GM18502 (cell line): ENCODE results near the gene MVP.
"Not testable (repeated sequence)": the region's sequence is repeated elsewhere in the genome, so short reads cannot be mapped to it uniquely, and the experiment has no call there.

ENCODE experiments used
- ATAC-seq: cut with Tn5 transposase; IDR thresholded peaks from one replicate; pipeline ENCODE4 v1.9.1; 2021; ENCODE audit warnings: mild to moderate bottlenecking; ENCODE audit not compliant: unreplicated experiment, poor library complexity

The MVP gene

DNA sequence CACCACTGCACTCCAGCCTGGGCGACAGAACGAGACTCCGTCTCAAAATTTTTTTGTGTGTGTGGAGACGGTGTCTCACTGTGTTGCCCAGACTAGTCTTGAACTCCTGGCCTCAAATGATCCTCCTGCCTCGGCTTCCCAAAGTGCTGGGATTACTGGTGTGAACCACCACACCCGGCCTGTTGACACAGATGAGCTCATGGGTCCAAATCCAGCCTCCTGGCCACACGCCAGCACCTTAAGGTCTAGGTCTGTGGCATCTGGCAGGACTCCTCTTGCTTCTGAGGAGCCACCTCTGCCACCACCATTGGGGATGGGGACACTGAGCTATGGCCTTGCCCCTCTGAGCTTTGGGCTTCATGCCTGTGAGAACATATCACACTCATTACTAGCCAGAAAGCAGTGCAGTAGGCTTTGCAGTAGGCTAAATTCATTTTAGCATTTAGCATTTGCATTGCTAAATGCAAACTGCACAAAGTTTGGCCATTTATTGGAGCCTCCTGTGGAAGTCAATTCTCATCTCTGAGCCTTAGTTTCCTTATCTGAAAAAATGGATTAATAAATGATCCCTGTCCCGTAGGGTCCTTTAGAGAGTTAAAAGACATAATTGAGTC lies 48.2 kb downstream of the MVP start:
- no peak for ATAC-seq

DNA sequence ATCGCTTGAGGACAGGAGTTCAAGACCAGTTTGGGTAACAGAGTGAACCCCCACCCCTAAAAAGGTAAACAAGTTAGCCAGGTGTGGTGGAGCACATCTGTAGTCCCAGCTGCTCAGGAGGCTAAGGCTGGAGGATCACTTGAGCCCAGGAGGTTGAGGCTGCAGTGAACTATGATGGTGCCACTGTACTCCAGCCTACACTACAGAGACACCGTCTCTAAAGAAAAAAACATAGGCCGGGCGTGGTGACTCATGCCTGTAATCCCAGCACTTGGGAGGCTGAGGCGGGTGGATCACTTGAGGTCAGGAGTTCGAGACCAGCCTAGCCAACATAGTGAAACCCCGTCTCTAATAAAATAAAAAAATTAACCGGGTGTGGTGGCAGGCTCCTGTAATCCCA lies 48.8 kb downstream of the MVP start:
- not testable (repeated sequence) for ATAC-seq

DNA sequence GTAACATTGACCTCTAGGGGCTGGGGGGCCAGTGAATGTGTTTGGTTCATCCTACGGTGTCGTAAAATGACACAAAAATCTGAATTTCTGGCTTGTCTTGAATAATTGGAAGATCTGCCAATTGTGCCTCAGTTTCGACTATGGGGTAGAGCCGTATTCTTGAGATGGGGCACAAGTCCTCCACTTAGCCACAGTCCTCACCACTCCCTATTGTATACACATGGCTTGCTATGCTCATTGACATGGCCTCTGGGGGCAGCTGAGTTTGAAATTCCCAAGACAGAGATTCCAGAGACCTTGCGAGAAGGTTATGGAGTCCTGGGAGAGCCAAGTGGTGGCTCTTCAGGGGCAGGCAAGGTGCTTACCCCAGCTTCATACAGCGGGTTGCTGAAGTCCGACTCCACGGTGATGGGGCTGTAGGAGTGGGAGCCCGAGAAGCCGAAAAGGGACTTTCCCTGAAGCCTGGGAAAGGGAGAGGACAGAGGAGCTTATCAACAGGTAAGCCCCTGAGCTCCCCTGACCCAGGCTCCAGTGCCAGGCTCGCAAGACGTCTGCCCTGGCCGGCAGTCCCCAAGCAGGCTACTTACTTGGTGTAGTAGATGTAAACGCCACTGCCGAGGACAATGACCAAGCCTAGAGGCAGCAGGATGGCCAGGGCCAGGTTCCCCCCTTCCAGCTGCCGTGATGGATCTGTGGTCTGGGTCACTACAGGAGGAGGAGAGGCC lies 51.7 kb downstream of the MVP start:
- ATAC-seq, result no peak

DNA sequence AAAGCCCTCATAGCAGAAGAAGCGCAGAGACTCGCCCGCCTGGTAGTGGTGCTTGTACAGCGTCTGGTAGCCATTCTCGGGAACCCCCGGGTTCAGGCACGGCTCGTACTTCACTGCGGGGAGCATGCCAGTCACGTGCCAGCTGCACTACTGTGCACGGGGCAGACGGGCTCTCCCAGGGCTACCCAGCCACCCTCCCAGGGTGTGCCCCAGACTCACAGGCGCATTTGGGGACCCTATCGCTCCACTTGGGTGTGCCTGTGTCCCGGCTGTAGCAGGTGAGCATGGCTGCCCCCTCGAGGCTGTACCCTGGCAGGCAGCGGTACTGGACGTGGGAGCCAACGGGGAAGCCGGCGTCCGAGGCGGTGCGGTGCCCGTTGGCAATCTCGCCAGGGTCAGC lies 53.1 kb downstream of the MVP start:
- ATAC-seq, result no peak

DNA sequence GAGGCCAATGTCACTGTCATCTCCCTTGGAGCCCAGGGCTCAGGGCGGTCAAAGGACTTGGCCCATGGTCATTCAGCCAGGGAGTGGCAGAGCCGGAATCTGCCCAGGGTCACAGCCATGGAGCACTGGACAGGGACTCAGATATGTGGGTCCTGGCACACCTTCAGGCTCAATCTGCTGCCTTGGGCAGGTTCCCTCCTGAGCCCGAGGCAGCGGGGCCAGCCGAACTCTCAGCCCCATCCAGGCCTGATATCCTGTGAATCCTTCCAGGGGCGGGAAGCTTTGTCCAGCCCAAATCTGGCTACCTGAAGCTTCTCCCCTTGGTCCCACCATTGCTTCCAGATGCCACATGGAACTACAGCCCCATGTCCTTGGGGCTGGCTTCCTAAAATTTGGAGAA lies 54.9 kb downstream of the MVP start:
- no peak for ATAC-seq

DNA sequence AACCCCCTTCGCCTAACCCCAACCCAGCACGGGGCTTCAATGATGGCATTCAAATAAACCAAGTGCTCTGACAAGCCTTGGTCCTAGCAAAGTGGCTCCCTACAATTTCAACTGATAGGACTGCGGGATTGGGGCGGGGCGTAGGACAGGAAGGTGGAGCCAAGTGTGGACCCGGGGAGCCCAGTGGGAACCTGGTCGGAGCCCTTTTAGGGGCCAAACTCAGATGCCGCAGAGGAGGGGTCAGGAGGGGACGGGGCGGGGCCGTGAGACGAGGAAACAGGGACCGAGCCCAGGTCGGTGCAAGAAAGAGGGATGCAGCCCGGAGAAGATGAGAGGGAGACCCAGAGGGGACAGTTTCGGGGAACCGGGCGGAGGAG lies 55.9 kb downstream of the MVP start:
- ATAC-seq, result no peak

DNA sequence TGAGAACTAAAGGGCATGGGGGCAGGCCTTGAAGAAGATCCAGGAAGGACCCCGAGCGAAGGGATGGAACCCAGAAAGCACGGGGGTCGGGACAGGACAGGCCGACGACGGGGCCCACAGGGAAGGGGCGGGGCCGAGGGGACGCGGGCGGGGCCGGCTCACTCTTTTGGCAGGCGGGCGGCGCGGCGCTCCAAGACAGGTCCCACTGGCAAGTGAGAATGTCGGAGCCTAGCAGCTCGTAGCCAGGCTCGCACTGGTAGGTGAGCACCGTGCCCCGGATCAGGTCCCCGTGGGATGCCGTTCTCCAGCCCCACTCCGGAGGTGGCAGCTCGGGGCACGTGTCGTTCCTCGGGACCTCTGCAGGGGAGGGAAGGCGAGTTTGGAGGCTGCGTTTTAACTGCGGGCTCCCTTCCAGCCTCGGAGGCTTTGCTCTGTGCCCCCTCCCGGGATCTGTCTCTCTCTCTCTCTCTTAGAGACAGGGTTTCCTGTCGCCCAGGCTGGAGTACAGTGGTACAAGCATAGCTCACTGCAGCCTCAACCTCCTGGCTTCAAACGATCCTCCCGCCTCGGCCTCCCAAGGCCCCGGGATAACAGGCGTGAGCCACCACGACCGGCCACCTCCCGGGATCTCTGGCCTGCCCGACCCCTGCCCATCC lies 56.5 kb downstream of the MVP start:
- ATAC-seq, result no peak

DNA sequence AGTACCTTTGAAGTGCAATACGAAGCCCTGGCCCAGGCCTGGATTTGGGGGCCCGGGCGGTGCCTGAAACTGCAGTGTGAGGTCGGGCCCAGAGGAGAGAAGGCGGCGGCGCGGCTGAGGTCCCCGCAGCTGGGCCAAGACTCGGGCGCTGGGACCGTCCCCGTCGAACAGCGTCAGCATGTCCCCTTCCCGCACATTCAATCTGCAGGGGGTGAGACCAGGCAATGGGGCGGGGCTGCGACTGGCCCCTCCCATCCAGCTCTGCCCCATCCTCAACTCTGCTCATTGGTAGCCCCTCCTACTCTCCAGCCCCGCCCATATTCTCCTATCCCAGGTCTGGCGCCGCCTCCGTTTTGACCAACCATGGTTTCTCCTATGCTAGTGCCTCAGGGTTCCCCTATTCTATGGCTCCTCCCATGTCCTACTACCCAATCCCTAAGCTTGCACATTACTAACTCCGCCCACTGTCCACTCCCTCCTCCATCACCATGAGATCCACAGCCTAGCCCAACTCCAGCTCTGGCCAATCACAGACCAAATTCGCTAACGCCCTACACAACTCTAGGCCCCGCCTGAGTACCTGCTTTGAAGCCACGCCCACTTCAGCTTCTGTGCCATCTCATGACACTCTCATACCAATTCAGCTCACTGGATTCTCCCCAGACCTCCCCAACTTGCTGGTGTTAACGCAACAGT lies 57.2 kb downstream of the MVP start:
- no peak for ATAC-seq

DNA sequence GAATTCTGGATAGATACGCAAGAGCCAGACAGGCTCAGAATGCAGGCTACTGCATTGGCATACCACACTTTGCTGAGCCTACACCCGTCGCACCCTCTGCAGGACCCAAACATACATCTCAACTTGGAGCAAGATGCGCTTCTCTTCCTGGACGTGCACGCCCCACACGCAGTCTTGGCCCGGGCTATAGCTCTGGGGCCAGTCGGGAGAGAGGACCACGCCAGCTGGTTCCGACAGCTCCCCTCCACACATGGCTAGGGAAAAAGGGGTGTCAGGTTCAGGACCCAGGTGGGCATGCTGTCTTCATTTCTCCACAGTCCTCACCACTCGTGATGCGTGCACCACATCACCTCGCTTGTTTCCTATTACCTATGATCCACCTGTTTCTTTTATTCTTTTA lies 57.9 kb downstream of the MVP start:
- ATAC-seq, result no peak

DNA sequence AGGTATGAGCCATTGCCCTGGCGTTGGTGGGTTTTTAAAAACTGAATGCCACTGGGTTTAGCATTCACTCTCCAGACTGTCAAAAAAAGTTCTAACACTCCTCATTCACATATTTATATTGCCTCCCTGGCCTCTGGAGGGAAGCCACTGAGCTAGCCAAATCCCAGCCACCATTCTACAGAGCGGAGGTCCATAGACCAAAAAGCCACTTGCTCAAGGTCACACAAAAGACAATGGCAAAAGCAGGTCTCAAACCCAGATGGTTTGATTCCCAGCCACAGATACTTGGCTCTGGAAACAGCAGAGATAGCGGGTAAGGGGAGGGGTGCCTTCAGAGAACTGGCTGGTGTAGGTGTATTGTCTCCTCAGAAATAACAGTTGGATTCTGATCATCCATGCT lies 60.8 kb downstream of the MVP start:
- ATAC-seq, result no peak

DNA sequence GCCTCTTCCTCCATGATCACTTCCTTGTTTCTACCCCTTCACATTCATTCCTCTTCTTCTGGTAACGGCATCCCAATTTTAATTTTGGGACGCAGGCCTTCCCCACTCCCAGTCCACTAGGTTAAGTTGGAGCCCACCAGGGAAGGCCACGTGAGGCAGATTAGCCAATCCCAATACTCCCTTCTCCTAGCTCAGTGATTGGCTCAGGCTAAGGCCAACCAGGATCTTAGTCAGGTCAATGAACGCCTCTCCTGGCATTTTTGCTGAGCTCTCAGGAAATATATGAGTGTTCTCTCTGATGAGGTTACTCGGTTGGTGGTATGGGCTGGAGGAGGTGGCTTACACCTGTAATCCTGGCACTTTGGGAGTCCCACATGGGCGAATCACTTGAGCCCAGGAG lies 63.7 kb downstream of the MVP start:
- ATAC-seq, result no peak

DNA sequence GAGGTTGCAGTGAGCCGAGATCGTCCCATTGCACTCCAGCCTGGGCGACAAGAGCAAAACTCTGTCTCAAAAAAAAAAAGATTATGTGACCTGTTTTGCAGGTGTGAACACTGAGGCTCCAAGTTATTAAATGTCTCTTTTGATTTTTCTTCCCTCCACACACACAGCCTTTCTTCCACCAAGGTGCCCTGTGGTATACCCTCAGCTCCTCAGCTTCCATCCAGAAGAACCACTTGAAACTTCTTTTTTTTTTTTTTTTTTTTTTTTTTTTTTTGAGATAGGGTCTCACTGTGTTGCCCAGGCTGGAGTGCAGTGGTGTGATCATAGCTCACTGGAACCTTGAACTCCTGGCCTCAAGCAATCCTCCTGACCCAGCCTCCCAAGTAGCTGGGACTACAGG lies 69.1 kb downstream of the MVP start:
- ATAC-seq, result not testable (repeated sequence)

DNA sequence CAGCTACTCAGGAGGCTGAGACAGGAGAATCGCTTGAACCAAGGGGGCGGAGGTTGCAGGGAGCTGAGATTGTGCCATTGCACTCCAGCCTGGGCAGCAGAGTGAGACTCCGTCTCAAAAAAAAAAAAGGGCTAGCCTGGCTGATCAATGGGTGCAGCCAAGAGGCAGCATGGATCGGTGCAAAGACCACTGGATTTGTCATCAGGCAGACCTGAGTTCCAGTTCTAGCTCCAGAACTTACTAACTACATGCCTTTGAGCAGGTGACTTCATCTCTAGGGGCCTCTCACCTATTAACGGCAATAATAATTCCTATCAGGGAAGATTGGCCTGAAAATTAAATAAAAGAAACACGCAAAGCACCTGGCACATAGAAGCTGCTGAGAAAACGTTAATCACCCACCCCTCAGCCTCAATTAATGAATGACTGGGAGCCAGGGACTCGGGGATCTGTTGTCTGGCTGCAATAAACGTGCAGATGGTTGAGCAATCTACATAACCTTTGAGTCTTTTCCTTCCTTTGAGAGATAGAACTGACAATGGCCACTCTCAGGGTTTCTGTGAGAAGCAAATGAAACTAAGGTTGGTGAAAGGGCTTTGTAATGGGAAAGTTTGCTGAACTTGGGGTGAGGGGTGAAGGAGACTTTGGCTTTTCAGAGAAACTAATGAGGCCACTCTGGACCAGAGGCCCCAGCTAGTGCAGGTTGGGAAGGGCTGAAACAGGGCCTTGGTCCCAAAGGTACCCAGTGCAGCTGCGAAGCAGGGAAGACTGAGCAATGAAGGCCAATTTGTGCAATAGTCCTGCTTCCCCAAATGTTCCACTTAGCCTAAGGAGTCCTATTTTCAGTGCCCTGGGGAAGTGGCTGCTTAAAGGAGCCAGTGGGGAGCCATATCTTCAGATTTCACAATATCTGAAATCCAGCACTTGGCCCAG lies 71.5 kb downstream of the MVP start:
- ATAC-seq, result no peak

DNA sequence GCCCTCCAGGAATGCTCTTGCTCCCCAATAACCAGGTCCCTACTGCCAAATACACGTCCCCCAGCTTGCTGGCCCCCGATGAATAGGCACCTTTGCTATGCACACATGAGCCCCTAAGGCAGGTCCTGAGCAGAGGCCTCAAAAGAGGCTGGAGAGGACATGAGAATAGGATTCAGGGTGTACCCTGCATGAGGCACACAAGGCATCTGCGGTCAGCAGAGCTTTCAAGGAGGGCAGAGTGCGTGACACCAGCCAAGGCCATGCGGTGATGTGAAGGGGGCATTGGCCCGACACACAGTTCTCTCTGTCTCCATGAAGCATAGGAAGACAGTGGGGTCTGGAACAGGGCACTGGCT lies 72.2 kb downstream of the MVP start:
- ATAC-seq, result no peak

DNA sequence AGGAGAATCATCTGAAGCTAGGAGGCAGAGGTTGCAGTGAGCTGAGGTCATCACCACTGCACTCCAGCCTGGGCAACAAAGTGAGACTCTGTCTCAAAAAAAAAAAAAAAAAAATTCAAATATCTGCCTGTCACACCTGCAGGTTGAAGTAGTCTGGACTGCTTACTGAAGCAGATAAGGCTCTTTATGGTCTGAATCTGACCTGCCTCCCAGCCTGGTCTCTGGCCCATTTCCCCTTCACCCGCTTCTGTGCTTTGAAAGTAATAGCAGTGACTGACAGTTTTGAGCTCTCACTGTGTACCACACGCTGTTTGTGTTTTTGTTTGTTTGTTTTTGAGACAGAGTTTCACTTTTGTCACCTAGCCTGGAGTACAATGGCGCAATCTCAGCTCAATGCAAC lies 73.3 kb downstream of the MVP start:
- no peak for ATAC-seq

DNA sequence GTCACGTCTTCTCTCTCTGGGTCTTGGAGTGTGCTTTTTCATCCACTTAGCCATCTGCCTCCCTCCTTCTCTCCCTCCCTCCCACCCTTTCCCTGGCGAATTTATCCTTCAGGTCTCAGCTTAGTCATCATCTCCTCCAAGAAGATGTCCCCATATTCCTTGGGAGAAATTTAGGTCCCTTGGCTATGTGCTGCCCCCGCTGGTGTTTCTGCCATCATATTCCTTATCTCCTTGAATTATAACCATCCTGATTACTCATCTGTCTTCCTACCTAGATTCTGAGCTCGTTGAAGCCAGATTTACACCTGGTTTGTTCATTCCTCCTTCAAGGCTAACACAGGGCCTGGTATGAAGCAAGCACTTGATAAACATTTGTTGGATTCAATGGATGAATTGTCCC lies 74.1 kb downstream of the MVP start:
- no peak for ATAC-seq

DNA sequence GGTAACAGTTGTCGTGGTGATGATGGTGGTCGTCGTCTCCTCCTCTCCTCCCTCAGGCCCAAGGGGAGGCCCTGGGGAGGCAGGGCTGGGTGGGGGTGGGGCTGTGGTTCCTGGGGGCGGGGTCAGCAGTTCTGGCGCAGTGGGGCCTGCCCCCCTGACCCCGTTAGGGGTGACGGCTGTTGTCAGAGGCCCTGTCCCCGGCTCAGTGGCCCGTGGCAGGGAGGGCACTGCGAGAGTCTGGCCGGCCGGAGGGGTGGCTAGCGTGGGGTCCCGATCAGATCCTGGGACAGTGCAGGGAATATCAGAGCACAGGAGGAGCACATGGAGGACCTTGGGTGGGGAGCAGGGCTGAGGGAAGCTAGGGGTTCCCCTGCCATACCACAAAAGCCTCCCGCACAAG lies 76.6 kb downstream of the MVP start:
- no peak for ATAC-seq

DNA sequence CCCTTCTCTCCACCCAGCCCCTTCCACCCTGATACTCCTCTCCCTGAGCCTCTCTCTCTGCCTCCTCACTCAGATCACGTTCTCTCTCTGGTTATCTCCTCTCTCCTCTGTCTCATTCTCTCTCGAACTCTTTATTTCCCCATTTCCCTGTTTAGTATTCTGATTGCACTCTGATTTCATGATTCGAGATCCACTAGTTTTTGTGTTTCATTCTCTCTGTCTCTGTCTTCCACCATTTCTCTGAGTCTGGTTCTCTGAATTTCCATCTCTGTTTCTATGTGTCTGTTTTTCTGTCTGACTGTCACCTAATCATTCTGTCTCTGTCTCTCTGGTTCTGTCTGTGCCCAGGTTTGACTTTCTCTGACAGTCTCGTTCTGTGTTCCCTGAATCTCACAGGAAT lies 77.1 kb downstream of the MVP start:
- ATAC-seq, result no peak
